ENCODE results near the gene KRTAP10-2.
"Not testable (repeated sequence)": the region's sequence is repeated elsewhere in the genome, so short reads cannot be mapped to it uniquely, and the experiment has no call there.

The KRTAP10-2 gene

GRCh38 chr21:44592446-44593311, 41.4 kb upstream of the KRTAP10-2 start, which contains the start of gene KRTAP10-6:
Gene KRTAP10-6 (minus strand): TSS chr21:44592505. CDS start chr21:44592484, 21 bp downstream.
- no peak for FAIRE-seq
- TF ChIP-seq POLR2A (IDR thresholded peaks at IDR 0.05; ENCODE audit: low read depth, low read length) (no peak), TAF1 (IDR thresholded peaks at IDR 0.05; ENCODE audit: borderline replicate concordance, low read depth, low read length) (no peak), POLR2AphosphoS5 (IDR thresholded peaks at IDR 0.05; ENCODE audit: low read depth, low read length) (no peak)
- DNase-seq (ENCODE audit: insufficient read length) = no peak

DNA sequence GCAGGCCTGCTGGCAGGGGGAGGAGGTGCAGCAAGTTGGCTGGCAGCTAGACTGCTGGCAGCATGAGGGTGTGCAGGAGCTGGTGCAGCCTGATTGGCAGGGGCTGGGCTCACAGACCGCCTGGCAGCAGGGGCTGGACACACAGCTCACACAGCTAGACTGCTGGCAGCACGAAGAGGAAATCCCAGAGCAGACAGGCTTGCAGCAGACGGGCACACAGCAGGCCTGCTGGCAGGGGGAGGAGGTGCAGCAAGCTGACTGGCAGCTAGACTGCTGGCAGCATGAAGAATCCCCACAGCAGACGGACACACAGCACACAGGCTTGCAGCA, 40.5 kb upstream of the KRTAP10-2 start:
- not testable (repeated sequence) for FAIRE-seq; DNase-seq (ENCODE audit: insufficient read length)

DNA sequence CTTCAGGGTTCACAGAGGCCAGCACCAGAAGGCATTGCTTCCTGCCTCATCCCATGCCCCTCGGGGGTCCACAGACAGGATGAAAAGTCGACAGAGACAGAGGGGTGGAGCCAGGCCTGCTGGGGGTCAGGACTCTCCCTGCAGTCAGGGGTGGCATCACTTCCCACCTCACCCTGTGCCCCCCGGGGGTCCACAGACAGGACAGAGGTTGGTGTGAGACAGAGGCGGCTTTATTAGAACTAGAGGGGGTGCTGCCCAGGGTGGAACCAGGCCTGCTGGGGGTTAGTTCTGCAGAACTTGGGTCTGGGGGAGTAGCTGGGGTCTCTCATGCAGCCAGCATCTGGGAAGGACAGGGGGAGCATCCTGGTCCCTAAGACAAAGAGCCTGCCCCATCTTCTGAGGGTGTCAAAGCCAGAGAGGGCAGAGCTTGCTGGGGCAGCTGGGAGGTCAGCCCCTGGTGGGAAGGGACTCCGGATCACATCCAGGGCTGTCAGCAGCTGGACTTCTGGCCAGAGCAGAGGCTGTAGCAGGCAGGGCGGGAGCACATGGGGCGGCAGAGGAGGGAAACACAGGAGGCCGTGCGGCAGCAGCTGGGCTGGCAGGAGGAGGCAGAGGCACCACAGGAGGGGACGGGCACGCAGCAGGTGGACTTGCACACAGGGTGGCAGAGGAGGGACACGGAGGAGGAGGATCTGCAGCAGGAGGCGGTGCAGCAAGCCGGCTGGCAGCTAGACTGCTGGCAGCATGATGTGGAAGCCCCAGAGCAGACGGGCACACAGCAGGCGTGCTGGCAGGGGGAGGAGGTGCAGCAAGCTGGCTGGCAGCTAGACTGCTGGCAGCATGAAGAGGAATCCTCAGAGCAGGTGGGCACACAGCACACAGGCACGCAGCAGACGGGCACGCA, 39.8 kb upstream of the KRTAP10-2 start:
- not testable (repeated sequence) for DNase-seq (ENCODE audit: insufficient read length); FAIRE-seq

- FAIRE-seq = no peak
- TF ChIP-seq POLR2A (IDR thresholded peaks at IDR 0.05; ENCODE audit: low read depth, low read length) (no peak), POLR2AphosphoS5 (IDR thresholded peaks at IDR 0.05; ENCODE audit: low read depth, low read length) (no peak), TAF1 (IDR thresholded peaks at IDR 0.05; ENCODE audit: borderline replicate concordance, low read depth, low read length) (no peak)
- DNase-seq (ENCODE audit: insufficient read length) = no peak
Measured at GRCh38 chr21:44590311-44590721, 39.0 kb upstream of the KRTAP10-2 start.

DNA sequence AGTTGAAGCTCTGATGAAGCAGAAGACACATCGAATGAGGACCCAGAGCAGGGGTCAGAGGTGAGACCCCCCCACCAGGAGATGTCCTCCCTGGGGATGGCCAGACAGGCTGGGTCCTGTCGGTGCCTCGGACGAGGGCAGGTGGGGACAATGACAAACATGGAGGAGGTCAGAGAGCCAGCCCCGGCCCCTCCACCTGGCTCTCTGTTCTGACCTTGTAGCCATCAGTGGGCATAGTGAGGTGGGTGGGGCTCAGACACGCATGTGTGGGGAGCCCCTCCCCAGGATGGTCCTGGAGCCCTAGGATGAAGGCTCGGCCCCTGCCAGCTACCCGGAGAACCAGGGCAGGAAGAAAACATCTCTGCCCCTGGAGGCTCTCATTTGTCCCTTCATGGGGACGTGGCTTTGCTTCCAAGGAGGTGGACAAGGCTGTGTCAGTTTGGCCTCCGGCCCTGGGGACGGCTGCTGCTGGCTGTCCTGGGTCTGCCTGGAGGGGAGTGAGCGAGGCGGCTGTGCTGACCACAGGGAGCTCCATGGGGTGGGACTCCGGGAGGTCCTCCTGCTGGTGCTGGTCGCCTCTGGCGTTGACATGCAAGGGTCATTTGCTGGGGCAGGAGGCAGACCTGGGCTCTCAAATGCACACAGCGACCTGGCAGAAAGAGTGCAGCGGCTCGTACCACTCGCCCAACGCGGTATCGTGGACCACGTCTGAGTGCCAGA, 38.4 kb upstream of the KRTAP10-2 start:
- TF ChIP-seq TAF1 (IDR thresholded peaks at IDR 0.05; ENCODE audit: borderline replicate concordance, low read depth, low read length) (no peak), POLR2AphosphoS5 (IDR thresholded peaks at IDR 0.05; ENCODE audit: low read depth, low read length) (no peak), POLR2A (IDR thresholded peaks at IDR 0.05; ENCODE audit: low read depth, low read length) (no peak)
- no peak for DNase-seq (ENCODE audit: insufficient read length)
- FAIRE-seq = no peak

GRCh38 chr21:44589094-44589493, 37.8 kb upstream of the KRTAP10-2 start:
- DNase-seq (ENCODE audit: insufficient read length) (no peak), FAIRE-seq (no peak)
- TF ChIP-seq TAF1 (IDR thresholded peaks at IDR 0.05; ENCODE audit: borderline replicate concordance, low read depth, low read length) (no peak), POLR2A (IDR thresholded peaks at IDR 0.05; ENCODE audit: low read depth, low read length) (no peak), POLR2AphosphoS5 (IDR thresholded peaks at IDR 0.05; ENCODE audit: low read depth, low read length) (no peak)

GRCh38 chr21:44585892-44586291, 34.6 kb upstream of the KRTAP10-2 start:
- no peak for DNase-seq (ENCODE audit: insufficient read length)
- FAIRE-seq = no peak
- no peak for TF ChIP-seq TAF1 (IDR thresholded peaks at IDR 0.05; ENCODE audit: borderline replicate concordance, low read depth, low read length)
- TF ChIP-seq POLR2A (IDR thresholded peaks at IDR 0.05; ENCODE audit: low read depth, low read length) = no peak
- no peak for TF ChIP-seq POLR2AphosphoS5 (IDR thresholded peaks at IDR 0.05; ENCODE audit: low read depth, low read length)

- DNase-seq (ENCODE audit: insufficient read length) = no peak
- TF ChIP-seq POLR2A (IDR thresholded peaks at IDR 0.05; ENCODE audit: low read depth, low read length) = no peak
- no peak for TF ChIP-seq POLR2AphosphoS5 (IDR thresholded peaks at IDR 0.05; ENCODE audit: low read depth, low read length)
- TF ChIP-seq TAF1 (IDR thresholded peaks at IDR 0.05; ENCODE audit: borderline replicate concordance, low read depth, low read length) = no peak
- FAIRE-seq = no peak
Measured at GRCh38 chr21:44583800-44584147, 32.5 kb upstream of the KRTAP10-2 start.

DNA sequence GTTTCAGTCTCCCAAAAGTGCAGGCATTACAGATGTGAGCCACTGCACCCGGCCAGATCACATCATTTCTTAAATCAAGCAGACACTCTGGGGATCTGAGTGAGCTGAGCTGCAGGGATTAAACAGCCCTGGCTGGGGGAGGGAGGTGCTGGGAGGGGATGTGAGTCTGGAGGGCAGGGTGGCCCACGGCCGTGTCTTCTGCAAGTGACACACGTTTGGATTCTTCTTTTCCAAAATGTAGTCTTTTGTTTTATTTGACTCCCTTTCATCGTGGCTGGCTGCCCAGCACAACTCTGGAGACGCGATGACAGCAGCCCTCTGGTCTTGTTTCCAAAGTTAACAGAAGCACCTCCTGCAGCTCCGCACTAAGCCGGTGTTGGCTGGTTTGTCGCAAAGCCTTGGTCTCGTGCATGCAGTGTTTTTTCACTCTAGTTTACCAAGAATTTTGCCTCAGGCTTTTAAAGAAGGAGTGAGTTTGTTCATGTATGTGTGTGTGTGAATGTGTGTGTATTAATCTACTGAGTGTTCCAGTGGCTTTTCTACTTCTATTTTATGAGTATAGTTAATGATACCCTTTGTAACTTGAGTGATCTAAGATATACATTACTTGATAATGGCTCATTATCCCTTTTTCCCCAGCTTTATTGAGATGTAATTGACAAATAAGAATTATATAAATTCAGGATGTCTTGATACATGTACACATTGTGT, 31.9 kb upstream of the KRTAP10-2 start:
- FAIRE-seq = no peak
- TF ChIP-seq TAF1 (IDR thresholded peaks at IDR 0.05; ENCODE audit: borderline replicate concordance, low read depth, low read length) = no peak
- no peak for TF ChIP-seq POLR2AphosphoS5 (IDR thresholded peaks at IDR 0.05; ENCODE audit: low read depth, low read length)
- TF ChIP-seq POLR2A (IDR thresholded peaks at IDR 0.05; ENCODE audit: low read depth, low read length) = no peak
- no peak for DNase-seq (ENCODE audit: insufficient read length)

DNA sequence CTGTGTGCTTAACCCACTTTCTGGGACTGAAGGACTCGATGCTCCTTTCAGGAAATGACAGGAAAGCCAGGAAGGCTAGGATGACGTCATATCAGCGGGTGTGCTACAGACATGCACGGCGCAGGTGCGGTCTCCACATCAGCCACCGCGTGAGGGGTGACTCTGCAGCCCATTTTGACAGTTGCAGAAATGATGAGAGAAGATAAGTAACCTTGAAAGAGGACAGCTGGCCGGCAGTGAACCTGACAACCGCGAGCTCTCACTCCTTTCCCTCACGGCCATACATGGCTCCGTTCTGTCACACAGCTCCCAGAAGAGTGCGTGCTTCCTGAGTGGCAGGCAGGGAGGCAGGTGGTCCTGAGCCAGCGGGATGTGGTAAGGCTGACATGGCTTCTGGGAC, 30.8 kb upstream of the KRTAP10-2 start:
- no peak for DNase-seq (ENCODE audit: insufficient read length)
- TF ChIP-seq POLR2A (IDR thresholded peaks at IDR 0.05; ENCODE audit: low read depth, low read length) (no peak), TAF1 (IDR thresholded peaks at IDR 0.05; ENCODE audit: borderline replicate concordance, low read depth, low read length) (no peak), POLR2AphosphoS5 (IDR thresholded peaks at IDR 0.05; ENCODE audit: low read depth, low read length) (no peak)
- FAIRE-seq = no peak

- TF ChIP-seq POLR2A (IDR thresholded peaks at IDR 0.05; ENCODE audit: low read depth, low read length) (no peak), POLR2AphosphoS5 (IDR thresholded peaks at IDR 0.05; ENCODE audit: low read depth, low read length) (no peak), TAF1 (IDR thresholded peaks at IDR 0.05; ENCODE audit: borderline replicate concordance, low read depth, low read length) (no peak)
- no peak for DNase-seq (ENCODE audit: insufficient read length)
- no peak for FAIRE-seq
Measured at GRCh38 chr21:44581158-44581557, 29.9 kb upstream of the KRTAP10-2 start.

- DNase-seq (ENCODE audit: insufficient read length); FAIRE-seq: not testable (repeated sequence)
Measured at GRCh38 chr21:44580231-44580821, 29.0 kb upstream of the KRTAP10-2 start, which contains the start of gene KRTAP10-5. Gene KRTAP10-5 (minus strand): TSS chr21:44580604. CDS start chr21:44580578, 26 bp downstream.
